ENCODE measurements around the gene DCUN1D2.

Gene DCUN1D2

GRCh38 chr13:113518076-113518803 is 27.7 kb upstream of the DCUN1D2 start:
- no peak for DNase-seq

- no peak for DNase-seq
These were observed 24.3 kb upstream of the DCUN1D2 start for GRCh38 chr13:113514847-113515246.

- DNase-seq = no peak
These were observed 23.2 kb upstream of the DCUN1D2 start for GRCh38 chr13:113513761-113514160.

GRCh38 chr13:113511361-113511760 is 20.9 kb upstream of the DCUN1D2 start:
- no peak for DNase-seq

- no peak for DNase-seq
These were observed 20.4 kb upstream of the DCUN1D2 start for GRCh38 chr13:113510871-113511270.

- DNase-seq = no peak
These were observed 19.5 kb upstream of the DCUN1D2 start for GRCh38 chr13:113509989-113510388.

GRCh38 chr13:113508521-113509254 is 18.2 kb upstream of the DCUN1D2 start:
- DNase-seq = no peak

GRCh38 chr13:113507505-113508345 is 17.2 kb upstream of the DCUN1D2 start:
- DNase-seq = no peak

- no peak for DNase-seq
These were observed 16.4 kb upstream of the DCUN1D2 start for GRCh38 chr13:113506871-113507388.

- DNase-seq = no peak
These were observed 15.6 kb upstream of the DCUN1D2 start for GRCh38 chr13:113506025-113506685.

GRCh38 chr13:113502686-113503085 is 12.2 kb upstream of the DCUN1D2 start:
- DNase-seq = no peak

GRCh38 chr13:113500530-113501265 is 10.2 kb upstream of the DCUN1D2 start:
- no peak for DNase-seq

GRCh38 chr13:113499936-113500335 is 9.4 kb upstream of the DCUN1D2 start:
- DNase-seq = no peak

GRCh38 chr13:113498905-113499304 is 8.4 kb upstream of the DCUN1D2 start:
- no peak for DNase-seq

- DNase-seq = no peak
These were observed 6.7 kb upstream of the DCUN1D2 start for GRCh38 chr13:113497217-113497616.

- no peak for DNase-seq
These were observed 5.1 kb upstream of the DCUN1D2 start for GRCh38 chr13:113495494-113496210.

- DNase-seq = peak; percentile 90
These were observed 2.9 kb upstream of the DCUN1D2 start for GRCh38 chr13:113493315-113493951.

- no peak for DNase-seq
These were observed 1.5 kb upstream of the DCUN1D2 start for GRCh38 chr13:113491982-113492381.

GRCh38 chr13:113491418-113491883 is 940 bp upstream of the DCUN1D2 start:
- DNase-seq = peak; percentile 65
